GM06990 (cell line): ENCODE data around the gene ENOX2.

Experiments used
- DNase-seq: peaks from one replicate; pipeline ENCODE4 v3.0.0-alpha.2; 2011; ENCODE audit not compliant: insufficient read length; ENCODE audit errors: extremely low read depth
- H3K27me3 ChIP-seq: replicated peaks from 2 replicates; pipeline ENCODE4 v1.6.0; 2011; ENCODE audit warnings: low read length; ENCODE audit not compliant: control insufficient read depth, insufficient read depth
- H3K36me3 ChIP-seq: 2 replicates; pipeline ENCODE4 v1.5.1; 2011; ENCODE audit warnings: low read length; ENCODE audit not compliant: control insufficient read depth, insufficient read depth
- H3K4me3 ChIP-seq: replicated peaks from 2 replicates; pipeline ENCODE4 v1.5.1; 2011; ENCODE audit warnings: low read depth, mild to moderate bottlenecking, control low read depth, low read length
- CTCF ChIP-seq: IDR thresholded peaks from 2 replicates; pipeline ENCODE4 v1.5.1; 2011; ENCODE audit warnings: low read length, control low read depth, mild to moderate bottlenecking, inconsistent platforms; ENCODE audit not compliant: insufficient read depth, poor library complexity, severe bottlenecking

ENOX2 gene

GRCh38 chrX:130916636-130917422 is 13.8 kb upstream of the ENOX2 start:
- peak; percentile 78 for TF ChIP-seq CTCF
- H3K36me3 ChIP-seq = no peaks in the 10 kb centered on the region
- peak; percentile 10 for DNase-seq
- no peaks in the 10 kb centered on the region for H3K27me3 ChIP-seq
- H3K4me3 ChIP-seq = no peak overlapping the region

- Histone ChIP-seq H3K4me3 (no peak overlapping the region), H3K36me3 (no peaks in the 10 kb centered on the region), H3K27me3 (no peaks in the 10 kb centered on the region)
- no peak for DNase-seq
- no peak for TF ChIP-seq CTCF
Measured at GRCh38 chrX:130915302-130915701, 12.3 kb upstream of the ENOX2 start.

GRCh38 chrX:130909469-130910136 is 6.6 kb upstream of the ENOX2 start:
- Histone ChIP-seq H3K36me3 (no peaks in the 10 kb centered on the region), H3K27me3 (no peaks in the 10 kb centered on the region), H3K4me3 (no peak overlapping the region)
- DNase-seq = no peak
- no peak for TF ChIP-seq CTCF

- Histone ChIP-seq H3K27me3 (no peaks in the 10 kb centered on the region), H3K36me3 (no peaks in the 10 kb centered on the region)
- no peak for TF ChIP-seq CTCF
Measured at GRCh38 chrX:130906776-130907175, 3.8 kb upstream of the ENOX2 start.

GRCh38 chrX:130902446-130902782 is 595 bp downstream of the ENOX2 start:
- H3K4me3 ChIP-seq = peak overlapping the region; percentile 74
- no peaks in the 10 kb centered on the region; the same call in 1 of the 2 replicates for H3K36me3 ChIP-seq
- H3K27me3 ChIP-seq = no peaks in the 10 kb centered on the region
- DNase-seq = no peak
- TF ChIP-seq CTCF = no peak

More at GRCh38 chrX:130906776-130907175, 3.8 kb upstream of the ENOX2 start:
- no peak overlapping the region for H3K4me3 ChIP-seq
- DNase-seq = no peak
